Purkinje cell (primary cell): ENCODE measurements around the gene SLC30A7. TPM values are rescaled to one million over a fixed set of nuclear protein-coding genes. Genes with fewer than 3 reads are reported as not detected.

Experiments
- polyA plus RNA-seq: library from polyadenylated mRNA; unstranded; fragments of >200 nt; fragmentation: Nextera tagmentation; gene quantifications from 2 replicates; pipeline ENCODE4 v1.2.1, GENCODE V29; 2014

SLC30A7 gene, protein sequence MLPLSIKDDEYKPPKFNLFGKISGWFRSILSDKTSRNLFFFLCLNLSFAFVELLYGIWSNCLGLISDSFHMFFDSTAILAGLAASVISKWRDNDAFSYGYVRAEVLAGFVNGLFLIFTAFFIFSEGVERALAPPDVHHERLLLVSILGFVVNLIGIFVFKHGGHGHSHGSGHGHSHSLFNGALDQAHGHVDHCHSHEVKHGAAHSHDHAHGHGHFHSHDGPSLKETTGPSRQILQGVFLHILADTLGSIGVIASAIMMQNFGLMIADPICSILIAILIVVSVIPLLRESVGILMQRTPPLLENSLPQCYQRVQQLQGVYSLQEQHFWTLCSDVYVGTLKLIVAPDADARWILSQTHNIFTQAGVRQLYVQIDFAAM
- 4.2 and 5.8 TPM in 2 replicates for polyA plus RNA-seq

DNA sequence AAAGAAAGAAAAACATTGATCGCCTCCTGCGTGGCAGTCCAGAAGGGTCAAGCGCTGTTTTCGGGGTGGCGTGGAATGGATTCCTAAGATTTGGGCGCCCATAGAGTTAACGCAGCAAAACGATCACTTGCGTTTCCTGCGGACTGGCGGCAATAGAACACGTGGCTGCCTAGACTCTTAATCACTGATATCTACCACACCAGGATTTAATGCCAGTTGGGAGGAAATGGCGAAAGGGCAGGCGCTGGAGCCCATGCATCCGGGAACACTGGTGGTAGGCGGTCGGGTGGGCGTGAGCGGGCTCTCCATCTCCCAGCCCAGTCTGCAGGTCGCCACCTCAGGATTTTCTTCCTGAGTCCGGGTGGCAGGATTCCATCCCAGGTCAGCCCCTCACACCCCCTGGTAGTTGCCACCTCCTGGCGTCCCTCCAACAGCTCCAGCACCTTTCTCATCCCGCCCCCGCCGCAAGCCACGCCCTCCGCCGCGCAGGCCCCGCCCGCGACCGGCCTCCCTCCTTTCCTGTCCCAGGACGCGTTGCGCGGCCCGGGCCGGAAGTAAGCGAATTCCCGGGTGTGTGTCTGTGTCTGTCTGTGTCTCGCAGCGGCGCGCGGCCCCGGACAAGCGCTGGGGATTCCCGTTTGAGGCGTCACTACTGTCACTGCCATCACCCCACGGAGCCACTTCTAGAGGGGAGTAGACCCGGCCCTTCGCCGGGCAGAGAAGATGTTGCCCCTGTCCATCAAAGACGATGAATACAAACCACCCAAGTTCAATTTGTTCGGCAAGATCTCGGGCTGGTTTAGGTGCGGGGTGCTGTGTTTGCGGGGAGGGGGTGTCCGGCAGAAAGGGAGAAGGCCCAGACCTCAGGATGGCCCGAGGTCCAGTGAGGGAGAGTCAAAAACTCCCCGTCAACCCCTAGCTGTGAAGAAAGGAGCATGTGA is at the start of gene SLC30A7:
Gene SLC30A7 (plus strand): TSS at position 551 of the 941 bp plus-strand sequence. CDS start 173 bp downstream, at position 724.

DNA sequence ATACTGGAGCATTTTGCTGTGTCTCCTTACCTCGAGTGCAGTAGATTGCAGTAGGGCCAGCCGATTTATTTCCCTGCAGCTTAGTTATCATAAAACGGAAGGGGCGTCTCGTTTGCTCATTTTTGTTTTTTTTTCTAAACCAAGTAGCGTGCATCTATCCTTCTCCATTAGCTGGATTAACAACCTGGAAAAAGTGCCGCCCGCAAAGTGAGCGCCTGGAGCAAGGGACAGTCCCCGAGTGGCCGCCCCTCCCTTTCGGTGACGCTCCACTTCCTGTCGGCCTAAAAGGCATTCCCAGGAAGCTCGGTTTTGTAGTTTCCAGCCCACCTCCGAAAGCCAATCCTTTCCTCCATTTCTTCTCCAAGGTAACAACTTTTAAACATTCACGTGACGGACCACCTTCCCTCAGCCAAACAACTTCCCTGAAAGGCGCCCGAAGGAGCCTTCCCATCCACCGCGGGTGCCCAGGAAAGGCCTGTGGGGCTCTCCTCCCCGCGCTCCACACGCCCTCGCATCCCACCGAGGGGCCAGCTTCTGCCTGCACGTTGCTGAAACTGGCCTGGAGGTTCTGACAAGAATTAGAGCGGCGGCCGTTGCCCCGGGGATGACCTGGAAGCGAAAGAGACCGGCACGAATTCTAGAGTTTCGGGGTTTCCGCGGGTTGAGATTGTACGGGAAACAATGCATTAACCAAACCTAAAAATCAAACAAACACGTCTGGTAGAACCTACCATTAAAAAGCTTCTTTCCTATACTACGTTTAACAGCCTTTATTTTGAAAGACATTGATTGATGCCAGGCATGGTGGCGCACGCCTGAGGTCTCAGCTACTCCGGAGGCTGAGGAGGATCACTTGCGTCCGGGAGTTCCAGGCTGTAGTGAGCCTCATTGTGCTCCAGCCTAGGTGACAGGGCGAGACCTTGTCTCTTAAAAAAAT is 1.0 kb upstream of the SLC30A7 start, which contains the start of gene EXTL2:
Gene EXTL2 (minus strand): TSS at position 240 of the 937 bp plus-strand sequence. CDS start 6,085 bp downstream, outside the sequence.

DNA sequence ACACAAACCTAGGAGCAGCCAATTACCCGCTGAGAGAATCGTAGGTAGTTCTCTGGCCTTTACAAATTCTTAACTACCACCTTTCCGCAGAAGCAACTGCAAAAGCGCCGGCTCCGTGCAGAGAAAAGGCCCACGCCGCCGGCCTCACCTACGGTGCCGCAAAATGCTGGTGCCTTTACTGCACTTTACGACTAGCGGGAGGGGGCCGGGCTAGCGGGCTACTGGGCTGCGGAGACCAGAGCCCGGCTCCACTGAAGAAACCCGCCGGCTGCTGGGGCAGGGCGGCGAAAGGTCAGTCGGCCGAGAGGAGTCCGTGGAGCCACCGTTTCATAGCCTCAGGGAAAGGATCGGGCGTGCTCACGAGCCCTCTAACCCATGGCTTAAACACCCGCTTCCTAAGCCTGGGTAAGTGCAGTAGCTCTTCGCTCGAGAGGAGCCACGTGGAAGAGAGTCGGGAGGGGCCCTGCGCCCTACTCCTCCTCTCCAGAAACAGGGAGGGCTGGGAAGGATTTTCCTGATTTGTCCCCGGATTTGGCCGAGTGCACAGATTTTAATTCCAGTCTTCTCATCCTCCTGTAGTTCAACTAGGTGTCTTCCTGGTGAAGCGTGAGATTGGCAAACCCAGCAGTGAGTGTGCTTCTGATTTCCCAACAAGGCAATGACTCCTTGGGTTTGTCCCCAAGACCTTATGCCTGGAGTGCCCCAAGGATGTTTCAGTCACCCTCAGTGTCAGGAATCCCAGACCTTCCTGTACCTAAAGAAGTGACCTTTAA is 130.0 kb downstream of the SLC30A7 start, which contains the start of gene DPH5:
Gene DPH5 (minus strand): TSS at position 128 of the 773 bp plus-strand sequence. CDS start 341 bp downstream, outside the sequence.

Other genes starting within 250 kb of the SLC30A7 start
- gene VCAM1, start 176.3 kb upstream of the SLC30A7 start, polyA plus RNA-seq = 0.71 and 1.1 TPM in 2 replicates
- gene EXTL2, start 1.2 kb upstream of the SLC30A7 start, polyA plus RNA-seq = 190 and 198 TPM in 2 replicates
- 26.5 and 52.1 TPM in 2 replicates for gene DPH5, start 129.7 kb downstream of the SLC30A7 start, polyA plus RNA-seq